ENCODE measurements around the gene HIP1. TPM values are rescaled to one million over a fixed set of nuclear protein-coding genes. Genes with fewer than 3 reads are reported as not detected.

Gene HIP1
- total and polyA plus RNA-seq, 9 of the 15 experiments (the other 6 are each of a cell fraction or from before 2014, with no cell fraction given): 2.4 to 13.7 (median 9.5) TPM

DNA sequence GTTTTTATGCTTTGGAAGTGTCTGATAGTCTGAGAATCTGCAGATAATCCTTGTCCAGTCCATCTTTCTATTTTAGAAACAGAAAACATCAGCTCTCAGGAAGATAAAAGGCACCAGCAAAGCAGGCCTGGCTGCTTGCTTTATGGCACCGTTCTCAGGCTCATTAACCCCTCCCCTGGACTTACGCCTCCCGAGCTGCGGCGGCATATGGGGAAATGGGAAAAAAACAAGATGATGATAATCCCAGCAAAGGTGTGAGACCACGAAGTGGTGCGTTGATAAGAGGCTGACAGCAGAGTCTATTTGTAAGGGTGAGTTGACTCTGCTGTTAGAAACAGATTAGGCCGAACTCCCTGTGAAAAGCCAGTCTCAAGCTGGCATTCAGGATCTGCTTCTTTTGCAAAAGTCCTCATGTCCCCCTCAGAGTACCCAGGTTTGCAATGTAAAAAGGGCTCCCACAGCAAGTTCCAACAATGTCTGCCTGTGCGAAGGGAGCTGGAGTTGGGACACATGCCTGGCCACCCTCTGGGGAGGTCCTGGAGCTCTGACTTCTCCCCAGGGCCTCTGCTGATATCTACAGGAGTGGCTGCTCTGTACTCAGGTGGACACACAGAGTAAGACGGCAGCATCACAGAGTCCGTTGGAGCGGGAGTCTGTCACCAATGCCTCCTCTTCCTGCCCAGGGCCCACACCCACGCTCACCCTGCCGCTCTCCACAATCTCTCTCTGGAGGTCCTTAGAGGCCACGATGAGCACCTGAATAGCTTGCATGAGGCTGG is 192.3 kb downstream of the HIP1 start (continued):
- TF ChIP-seq U2AF1 (optimal IDR thresholded peaks at IDR 0.05; ENCODE audit: low read depth, low read length): no peak
- TF ChIP-seq HNRNPUL1 (IDR thresholded peaks at IDR 0.05; ENCODE audit: low read length): no peak
- TF ChIP-seq HNRNPL (IDR thresholded peaks at IDR 0.05; ENCODE audit: low read depth, low read length): no peak
- TF ChIP-seq, protein P1, sequence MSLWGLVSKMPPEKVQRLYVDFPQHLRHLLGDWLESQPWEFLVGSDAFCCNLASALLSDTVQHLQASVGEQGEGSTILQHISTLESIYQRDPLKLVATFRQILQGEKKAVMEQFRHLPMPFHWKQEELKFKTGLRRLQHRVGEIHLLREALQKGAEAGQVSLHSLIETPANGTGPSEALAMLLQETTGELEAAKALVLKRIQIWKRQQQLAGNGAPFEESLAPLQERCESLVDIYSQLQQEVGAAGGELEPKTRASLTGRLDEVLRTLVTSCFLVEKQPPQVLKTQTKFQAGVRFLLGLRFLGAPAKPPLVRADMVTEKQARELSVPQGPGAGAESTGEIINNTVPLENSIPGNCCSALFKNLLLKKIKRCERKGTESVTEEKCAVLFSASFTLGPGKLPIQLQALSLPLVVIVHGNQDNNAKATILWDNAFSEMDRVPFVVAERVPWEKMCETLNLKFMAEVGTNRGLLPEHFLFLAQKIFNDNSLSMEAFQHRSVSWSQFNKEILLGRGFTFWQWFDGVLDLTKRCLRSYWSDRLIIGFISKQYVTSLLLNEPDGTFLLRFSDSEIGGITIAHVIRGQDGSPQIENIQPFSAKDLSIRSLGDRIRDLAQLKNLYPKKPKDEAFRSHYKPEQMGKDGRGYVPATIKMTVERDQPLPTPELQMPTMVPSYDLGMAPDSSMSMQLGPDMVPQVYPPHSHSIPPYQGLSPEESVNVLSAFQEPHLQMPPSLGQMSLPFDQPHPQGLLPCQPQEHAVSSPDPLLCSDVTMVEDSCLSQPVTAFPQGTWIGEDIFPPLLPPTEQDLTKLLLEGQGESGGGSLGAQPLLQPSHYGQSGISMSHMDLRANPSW (CRISPR knock-in tag; IDR thresholded peaks at IDR 0.05): no peak
- TF ChIP-seq FOXK2 (conservative IDR thresholded peaks at IDR 0.05 in 1 of 2, IDR thresholded peaks at IDR 0.05 in 1 of 2; ENCODE audit: low read depth in 2 of 2): no peak
- TF ChIP-seq KAT7 (CRISPR knock-in tag; IDR thresholded peaks at IDR 0.05; ENCODE audit: borderline replicate concordance): no peak
- peak; percentile 62 for TF ChIP-seq TCF3 (CRISPR knock-in tag; IDR thresholded peaks at IDR 0.05)
- no peak for TF ChIP-seq SMARCC2 (IDR thresholded peaks at IDR 0.05; ENCODE audit: low read depth)
- TF ChIP-seq POLR2H (tag; IDR thresholded peaks at IDR 0.05; ENCODE audit: low read depth): no peak
- TF ChIP-seq, protein P2, sequence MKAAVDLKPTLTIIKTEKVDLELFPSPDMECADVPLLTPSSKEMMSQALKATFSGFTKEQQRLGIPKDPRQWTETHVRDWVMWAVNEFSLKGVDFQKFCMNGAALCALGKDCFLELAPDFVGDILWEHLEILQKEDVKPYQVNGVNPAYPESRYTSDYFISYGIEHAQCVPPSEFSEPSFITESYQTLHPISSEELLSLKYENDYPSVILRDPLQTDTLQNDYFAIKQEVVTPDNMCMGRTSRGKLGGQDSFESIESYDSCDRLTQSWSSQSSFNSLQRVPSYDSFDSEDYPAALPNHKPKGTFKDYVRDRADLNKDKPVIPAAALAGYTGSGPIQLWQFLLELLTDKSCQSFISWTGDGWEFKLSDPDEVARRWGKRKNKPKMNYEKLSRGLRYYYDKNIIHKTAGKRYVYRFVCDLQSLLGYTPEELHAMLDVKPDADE (conservative IDR thresholded peaks at IDR 0.05; ENCODE audit: control insufficient read depth, low read depth, low read length): no peak
- TF ChIP-seq IRF2 (CRISPR knock-in tag; IDR thresholded peaks at IDR 0.05): no peak
- no peak for TF ChIP-seq ZNF239 (CRISPR knock-in tag; IDR thresholded peaks at IDR 0.05)
- TF ChIP-seq NFRKB (IDR thresholded peaks at IDR 0.05; ENCODE audit: low read depth): no peak
- peak; percentile 37; the same call in 1 of the 2 replicates for TF ChIP-seq TAL1 (IDR thresholded peaks at IDR 0.05)
- TF ChIP-seq FOXJ3 (CRISPR knock-in tag; IDR thresholded peaks at IDR 0.05): no peak
- no peak for TF ChIP-seq PHF8 (IDR thresholded peaks at IDR 0.05; ENCODE audit: borderline replicate concordance, low read length)
- TF ChIP-seq CEBPB (tag; IDR thresholded peaks at IDR 0.05): no peak
- TF ChIP-seq CBFA2T2 (conservative IDR thresholded peaks at IDR 0.05): 0 out of 2 replicates have a peak, but pooled peaks have one; percentile 17
- TF ChIP-seq, protein P3, sequence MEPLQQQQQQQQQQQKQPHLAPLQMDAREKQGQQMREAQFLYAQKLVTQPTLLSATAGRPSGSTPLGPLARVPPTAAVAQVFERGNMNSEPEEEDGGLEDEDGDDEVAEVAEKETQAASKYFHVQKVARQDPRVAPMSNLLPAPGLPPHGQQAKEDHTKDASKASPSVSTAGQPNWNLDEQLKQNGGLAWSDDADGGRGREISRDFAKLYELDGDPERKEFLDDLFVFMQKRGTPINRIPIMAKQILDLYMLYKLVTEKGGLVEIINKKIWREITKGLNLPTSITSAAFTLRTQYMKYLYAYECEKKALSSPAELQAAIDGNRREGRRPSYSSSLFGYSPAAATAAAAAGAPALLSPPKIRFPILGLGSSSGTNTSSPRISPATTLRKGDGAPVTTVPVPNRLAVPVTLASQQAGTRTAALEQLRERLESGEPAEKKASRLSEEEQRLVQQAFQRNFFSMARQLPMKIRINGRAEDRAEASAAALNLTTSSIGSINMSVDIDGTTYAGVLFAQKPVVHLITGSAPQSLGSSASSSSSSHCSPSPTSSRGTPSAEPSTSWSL (CRISPR knock-in tag; IDR thresholded peaks at IDR 0.05; ENCODE audit: borderline replicate concordance): no peak
- no peak for TF ChIP-seq MAFG (tag; conservative IDR thresholded peaks at IDR 0.05)
- TF ChIP-seq EP300 (IDR thresholded peaks at IDR 0.05; ENCODE audit: low read length): peak; percentile 10; the same call in 1 of the 2 replicates
- TF ChIP-seq, protein P4, sequence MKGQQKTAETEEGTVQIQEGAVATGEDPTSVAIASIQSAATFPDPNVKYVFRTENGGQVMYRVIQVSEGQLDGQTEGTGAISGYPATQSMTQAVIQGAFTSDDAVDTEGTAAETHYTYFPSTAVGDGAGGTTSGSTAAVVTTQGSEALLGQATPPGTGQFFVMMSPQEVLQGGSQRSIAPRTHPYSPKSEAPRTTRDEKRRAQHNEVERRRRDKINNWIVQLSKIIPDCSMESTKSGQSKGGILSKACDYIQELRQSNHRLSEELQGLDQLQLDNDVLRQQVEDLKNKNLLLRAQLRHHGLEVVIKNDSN (CRISPR knock-in tag; IDR thresholded peaks at IDR 0.05): no peak
- TF ChIP-seq NCOA4 (IDR thresholded peaks at IDR 0.05; ENCODE audit: partially characterized antibody): no peak
- peak; percentile 63 for TF ChIP-seq L3MBTL2 (IDR thresholded peaks at IDR 0.05)
